GM13977 (cell line): ENCODE data around the gene OLFM4.

Experiments used
- DNase-seq: peaks from one replicate; pipeline ENCODE4 v3.0.0; 2012; ENCODE audit warnings: low spot score
- CTCF ChIP-seq: IDR thresholded peaks from 2 replicates; pipeline ENCODE4 v1.5.1; 2012; ENCODE audit warnings: mild to moderate bottlenecking, control low read depth; ENCODE audit not compliant: insufficient read depth; ENCODE audit errors: extremely low read depth, missing control alignments
- in situ Hi-C: fragments of 300-500 bp; cut with MboI; formaldehyde crosslinking; loops from one replicate; pipeline ENCODE4 v1.12.0; 2022; ENCODE audit warnings: low sequenced_read_pairs, low pct_unique_long_range_greater_than_20kb, mixed read lengths, inconsistent platforms; ENCODE audit not compliant: unreplicated experiment

The OLFM4 gene

GRCh38 chr13:53043398-53043797 is 14.8 kb downstream of the OLFM4 start:
- no peak for DNase-seq
- TF ChIP-seq CTCF = no peak
- in situ Hi-C loops = no loop called here

GRCh38 chr13:53045189-53045588 is 16.6 kb downstream of the OLFM4 start:
- TF ChIP-seq CTCF = no peak
- no peak for DNase-seq
- in situ Hi-C loops = no loop called here

- in situ Hi-C loops = no loop called here
- DNase-seq = no peak
- TF ChIP-seq CTCF = no peak
These were observed 20.3 kb downstream of the OLFM4 start for GRCh38 chr13:53048880-53049279.

GRCh38 chr13:53050151-53050550 is 21.5 kb downstream of the OLFM4 start:
- no peak for TF ChIP-seq CTCF
- in situ Hi-C loops = no loop called here
- no peak for DNase-seq

GRCh38 chr13:53052675-53053074 is 24.1 kb downstream of the OLFM4 start:
- no peak for TF ChIP-seq CTCF
- no peak for DNase-seq
- in situ Hi-C loops = no loop called here

GRCh38 chr13:53054569-53054968 is 26.0 kb downstream of the OLFM4 start:
- no peak for TF ChIP-seq CTCF
- in situ Hi-C loops = no loop called here
- no peak for DNase-seq
